MCF 10A (cell line): Measurements from ENCODE around the gene KIAA0319L. TPM values are rescaled to one million over a fixed set of nuclear protein-coding genes. Genes with fewer than 3 reads are reported as not detected.

ENCODE experiments used
- BruUV-seq: library from RNA; stranded (reverse); fragments of 400-500 nt; replicated peaks from 2 replicates; lab custom pipeline; 2021; lab: Mats Ljungman, UMichigan
- CTCF ChIA-PET: fragments of 300-600 bp; sonication (Branson Sonifier 250); formaldehyde crosslinking; extraction: SDS; loops from one replicate; lab custom pipeline; 2021; ENCODE audit warnings: antibody characterized with exemption, inconsistent platforms; lab: Yijun Ruan, JAX
- POLR2A ChIA-PET: fragments of 300-600, 350-650 bp; sonication (Branson Sonifier 250); formaldehyde crosslinking; extraction: SDS; loops from one replicate; lab custom pipeline; 2020; ENCODE audit warnings: antibody characterized with exemption, inconsistent platforms; lab: Yijun Ruan, JAX
- DNase-seq: peaks from one replicate; pipeline ENCODE4 v3.0.0-alpha.2; 2018; ENCODE audit not compliant: unreplicated experiment
- H3K27ac Mint-ChIP-seq: one replicate; pipeline ENCODE4 v1.8.0; 2022; ENCODE audit warnings: mild to moderate bottlenecking, low read depth, mixed read lengths; ENCODE audit not compliant: unreplicated experiment
- H3K27me3 Mint-ChIP-seq: one replicate; pipeline ENCODE4 v1.8.0; 2022; ENCODE audit warnings: mixed read lengths; ENCODE audit not compliant: insufficient read depth, unreplicated experiment
- H3K36me3 Mint-ChIP-seq: one replicate; pipeline ENCODE4 v1.8.0; 2022; ENCODE audit warnings: mild to moderate bottlenecking, moderate library complexity, mixed read lengths; ENCODE audit not compliant: insufficient read depth, unreplicated experiment
- H3K4me1 Mint-ChIP-seq: one replicate; pipeline ENCODE4 v1.8.0; 2022; ENCODE audit warnings: mixed read lengths; ENCODE audit not compliant: insufficient read depth, unreplicated experiment
- H3K4me3 Mint-ChIP-seq: one replicate; pipeline ENCODE4 v1.8.0; 2022; ENCODE audit warnings: mild to moderate bottlenecking, moderate library complexity, mixed read lengths; ENCODE audit not compliant: unreplicated experiment
- H3K9me3 Mint-ChIP-seq: one replicate; pipeline ENCODE4 v1.8.0; 2022; ENCODE audit warnings: mixed read lengths; ENCODE audit not compliant: unreplicated experiment
- CTCF ChIP-seq: fragments of 200-600 bp; IDR thresholded peaks from one replicate; pipeline ENCODE4 v1.8.0; 2022; ENCODE audit warnings: antibody characterized with exemption, mild to moderate bottlenecking; ENCODE audit not compliant: unreplicated experiment
- intact Hi-C: fragments of 100-400 bp; cut with micrococcal nuclease; formaldehyde crosslinking; loops from 2 replicates; pipeline ENCODE4 v1.14.1; 2022
- total RNA-seq: library from RNA; stranded (reverse); gene quantifications from 2 replicates; pipeline ENCODE4 v1.2.3, GENCODE V29; 2022

Gene KIAA0319L
- total RNA-seq, 1 experiment from 2014 or later, result 50.7 TPM

GRCh38 chr1:35428360-35428759, 128.8 kb downstream of the KIAA0319L start:
- H3K36me3 Mint-ChIP-seq, result peaks cover 54% of the 10 kb centered on the region
- no peak overlapping the region for H3K27ac Mint-ChIP-seq
- H3K9me3 Mint-ChIP-seq, result no peaks in the 10 kb centered on the region
- no peaks in the 10 kb centered on the region for H3K27me3 Mint-ChIP-seq
- DNase-seq, result no peak
- intact Hi-C loops, result no loop called here
- no peak for TF ChIP-seq CTCF
- H3K4me1 Mint-ChIP-seq, result no peaks in the 10 kb centered on the region
- H3K4me3 Mint-ChIP-seq, result no peak overlapping the region
- ChIA-PET POLR2A (interaction anchor here (0.9 to 1.5 kb wide), 3 partner anchors 10 to 12 kb away, joined by 3 read pairs; no protein-coding TSS in a partner anchor), CTCF (interaction anchor here (0.9 kb wide), 1 partner anchor 14 kb away, joined by 3 read pairs; no protein-coding TSS in a partner anchor)
- no TSS peak for BruUV-seq

DNA sequence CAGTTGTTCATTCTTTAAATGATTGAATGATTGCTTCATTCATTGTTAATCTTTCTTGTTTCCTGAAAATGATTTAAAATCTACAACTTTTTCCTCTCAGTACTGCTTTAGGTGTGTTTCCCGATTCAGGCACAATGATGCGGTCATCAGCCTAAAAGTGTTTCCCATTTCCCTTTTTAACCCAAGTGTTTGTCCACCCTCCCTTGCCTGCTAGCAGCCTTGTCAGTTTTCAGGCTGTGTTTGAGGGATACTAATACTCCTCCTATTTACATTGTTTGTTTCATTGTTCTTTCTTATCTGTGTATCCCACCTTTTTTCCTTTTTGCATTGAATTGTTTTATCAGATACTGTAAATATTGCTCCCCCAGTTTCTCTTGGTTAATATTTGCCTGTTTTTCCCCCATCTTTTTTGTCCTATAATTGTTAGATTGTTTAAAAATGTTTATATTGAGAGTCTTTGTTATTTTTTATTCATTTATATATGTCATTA, 131.1 kb downstream of the KIAA0319L start:
- POLR2A ChIA-PET, result interaction anchor here (0.6 kb wide), 1 partner anchor 544 kb away, joined by 3 read pairs; no protein-coding TSS in a partner anchor
- intact Hi-C loops, result no loop called here

GRCh38 chr1:35408925-35409324, 148.3 kb downstream of the KIAA0319L start:
- ChIA-PET CTCF (no interaction called here), POLR2A (no interaction called here)
- no peak for TF ChIP-seq CTCF
- H3K27ac Mint-ChIP-seq, result no peak overlapping the region
- H3K36me3 Mint-ChIP-seq, result peaks cover 93% of the 10 kb centered on the region
- H3K27me3 Mint-ChIP-seq, result no peaks in the 10 kb centered on the region
- H3K4me3 Mint-ChIP-seq, result no peak overlapping the region
- no peak for DNase-seq
- no peaks in the 10 kb centered on the region for H3K4me1 Mint-ChIP-seq
- intact Hi-C loops, result no loop called here
- no TSS peak for BruUV-seq
- no peaks in the 10 kb centered on the region for H3K9me3 Mint-ChIP-seq

More for the DNA sequence above, 131.1 kb downstream of the KIAA0319L start:
- no peaks in the 10 kb centered on the region for H3K9me3 Mint-ChIP-seq
- no peak overlapping the region for H3K4me3 Mint-ChIP-seq
- no peak for DNase-seq
- no peak for TF ChIP-seq CTCF
- CTCF ChIA-PET, result no interaction called here
- BruUV-seq, result no TSS peak
- H3K27ac Mint-ChIP-seq, result no peak overlapping the region
- H3K4me1 Mint-ChIP-seq, result no peaks in the 10 kb centered on the region
- peaks cover 64% of the 10 kb centered on the region for H3K36me3 Mint-ChIP-seq
- H3K27me3 Mint-ChIP-seq, result no peaks in the 10 kb centered on the region

GRCh38 chr1:35407743-35408142, 149.5 kb downstream of the KIAA0319L start:
- Mint-ChIP-seq H3K4me1 (no peaks in the 10 kb centered on the region), H3K9me3 (no peaks in the 10 kb centered on the region), H3K27ac (peak overlapping the region; percentile 49), H3K36me3 (peaks cover 93% of the 10 kb centered on the region), H3K4me3 (no peak overlapping the region), H3K27me3 (no peaks in the 10 kb centered on the region)
- CTCF ChIA-PET, result no interaction called here
- BruUV-seq, result no TSS peak
- DNase-seq, result no peak
- POLR2A ChIA-PET, result interaction anchor here (1.6 kb wide), 1 partner anchor 34 kb away, joined by 3 read pairs; no protein-coding TSS in a partner anchor
- TF ChIP-seq CTCF, result no peak
- intact Hi-C loops, result no loop called here
